Measurements from ENCODE around the gene MYH9. TPM values are rescaled to one million over a fixed set of nuclear protein-coding genes. Genes with fewer than 3 reads are reported as not detected.

MYH9 gene
- polyA plus RNA-seq, 1 of the 3 experiments (the other 2 are of a cell fraction) = 303 TPM

GRCh38 chr22:36321797-36322601, 65.8 kb downstream of the MYH9 start:
- Histone ChIP-seq H3K4me1 (ENCODE audit: control insufficient read depth in 1 of 2, insufficient read depth in 2 of 2, low read depth in 1 of 2, low read length in 1 of 2) (peaks cover 2 to 32% of the 10 kb centered on the region in 2 experiments; a peak in 3 of 4 replicates), H3K4me3 (ENCODE audit: low read depth in 2 of 2, low read length in 1 of 2) (no peak overlapping the region), H3K79me2 (ENCODE audit: insufficient read depth) (peaks cover 100% of the 10 kb centered on the region), H3F3A (replicated peaks; ENCODE audit: insufficient read depth) (peaks cover 39% of the 10 kb centered on the region), H2AFZ (ENCODE audit: low read depth) (no peak overlapping the region), H3K27me3 (ENCODE audit: insufficient read depth) (no peaks in the 10 kb centered on the region), H4K20me1 (ENCODE audit: insufficient read depth) (peaks cover 28% of the 10 kb centered on the region), H3K27ac (ENCODE audit: low read depth in 2 of 2, low read length in 1 of 2) (no peak overlapping the region), H3K36me3 (replicated peaks in 1 of 2; ENCODE audit: control insufficient read depth in 1 of 2, insufficient read depth in 2 of 2, low read length in 1 of 2) (peaks cover 91 to 93% of the 10 kb centered on the region in 2 experiments), H3K9ac (no peak overlapping the region), H3K9me2 (no peaks in the 10 kb centered on the region), H3K9me3 (no peaks in the 10 kb centered on the region), H3K4me2 (no peak overlapping the region)
- CTCF ChIA-PET = interaction anchor here (0.6 to 4.1 kb wide), 3 partner anchors 20 to 148 kb away, joined by 3 to 26 read pairs (median 14); no protein-coding TSS in a partner anchor
- TF ChIP-seq MXI1 (IDR thresholded peaks at IDR 0.05; ENCODE audit: low read depth, low read length) (no peak), CHD2 (IDR thresholded peaks at IDR 0.05; ENCODE audit: low read length, partially characterized antibody) (no peak), YY1 (IDR thresholded peaks at IDR 0.05; ENCODE audit: low read depth) (no peak), USF1 (IDR thresholded peaks at IDR 0.05; ENCODE audit: borderline replicate concordance, low read depth) (no peak), FOXJ3 (CRISPR knock-in tag; IDR thresholded peaks at IDR 0.05) (no peak), USF2 (IDR thresholded peaks at IDR 0.05; ENCODE audit: borderline replicate concordance, low read depth, low read length) (no peak), RFX5 (IDR thresholded peaks at IDR 0.05; ENCODE audit: low read length) (no peak), TCF12 (IDR thresholded peaks at IDR 0.05) (no peak)
- WGBS (ENCODE audit: low lambda C conversion rate) = 99% methylated on average over 21 of the region's 37 CpGs
- DNase-seq = no peak
- POLR2A ChIA-PET = interaction anchor here (0.5 kb wide), 1 partner anchor 27 kb away, joined by 3 read pairs; no protein-coding TSS in a partner anchor

GRCh38 chr22:36320553-36320952, 67.2 kb downstream of the MYH9 start:
- DNase-seq = no peak
- ChIA-PET CTCF (interaction anchor here (0.6 to 4.1 kb wide), 4 partner anchors 13 to 150 kb away, joined by 3 to 26 read pairs (median 4); no protein-coding TSS in a partner anchor), POLR2A (no interaction called here)
- Histone ChIP-seq H4K20me1 (ENCODE audit: insufficient read depth) (peaks cover 30% of the 10 kb centered on the region), H3K9me3 (no peaks in the 10 kb centered on the region), H3K27me3 (ENCODE audit: insufficient read depth) (no peaks in the 10 kb centered on the region), H3K27ac (ENCODE audit: low read depth in 2 of 2, low read length in 1 of 2) (peak overlapping the region in 1 of 2 experiments; percentile 14; a peak in 2 of 4 replicates), H3K4me2 (no peak overlapping the region), H3K4me3 (ENCODE audit: low read depth in 2 of 2, low read length in 1 of 2) (no peak overlapping the region), H3K79me2 (ENCODE audit: insufficient read depth) (peaks cover 100% of the 10 kb centered on the region), H3K36me3 (replicated peaks in 1 of 2; ENCODE audit: control insufficient read depth in 1 of 2, insufficient read depth in 2 of 2, low read length in 1 of 2) (peaks cover 86 to 88% of the 10 kb centered on the region in 2 experiments), H3K9me2 (no peaks in the 10 kb centered on the region), H3K4me1 (ENCODE audit: control insufficient read depth in 1 of 2, insufficient read depth in 2 of 2, low read depth in 1 of 2, low read length in 1 of 2) (peaks cover 2 to 22% of the 10 kb centered on the region in 2 experiments; a peak in 3 of 4 replicates), H3F3A (replicated peaks; ENCODE audit: insufficient read depth) (peaks cover 46% of the 10 kb centered on the region), H2AFZ (ENCODE audit: low read depth) (no peak overlapping the region), H3K9ac (no peak overlapping the region)
- 0 out of 2 replicates have a peak, but pooled peaks have one; percentile 3 for TF ChIP-seq POLR2AphosphoS5 (IDR thresholded peaks at IDR 0.05; ENCODE audit: low read depth, low read length)
- TF ChIP-seq PBX3 (IDR thresholded peaks at IDR 0.05) = no peak
- no peak for TF ChIP-seq ZBTB33 (IDR thresholded peaks at IDR 0.05; ENCODE audit: borderline replicate concordance, low read depth)
- TF ChIP-seq USF2 (IDR thresholded peaks at IDR 0.05; ENCODE audit: borderline replicate concordance, low read depth, low read length) = no peak
- WGBS (ENCODE audit: low lambda C conversion rate) = 89% methylated on average over 9 of the region's 9 CpGs

Data from SK-N-SH (cell line).